HG02884 (cell line): Measurements from ENCODE around the gene ECT2.
"Not testable (repeated sequence)": the region's sequence is repeated elsewhere in the genome, so short reads cannot be mapped to it uniquely, and the experiment has no call there.

Source experiments
- ATAC-seq: cut with Tn5 transposase; IDR thresholded peaks from one replicate; pipeline ENCODE4 v1.9.1; 2021; ENCODE audit warnings: mild to moderate bottlenecking, moderate library complexity; ENCODE audit not compliant: unreplicated experiment

ECT2 gene

GRCh38 chr3:172739462-172739861 is 11.1 kb upstream of the ECT2 start:
- ATAC-seq, result no peak

- no peak for ATAC-seq
These were observed 4.1 kb upstream of the ECT2 start for GRCh38 chr3:172746475-172746874.

- ATAC-seq, result no peak
These were observed 1.1 kb upstream of the ECT2 start for GRCh38 chr3:172749230-172749965.

GRCh38 chr3:172750069-172750367 is 508 bp upstream of the ECT2 start:
- ATAC-seq, result no peak

- ATAC-seq, result peak; percentile 4
These were observed 714 bp downstream of the ECT2 start for GRCh38 chr3:172751175-172751704.

GRCh38 chr3:172752651-172753050 is 2.1 kb downstream of the ECT2 start:
- ATAC-seq, result no peak

- no peak for ATAC-seq
These were observed 2.6 kb downstream of the ECT2 start for GRCh38 chr3:172753125-172753524.

GRCh38 chr3:172760416-172760815 is 9.9 kb downstream of the ECT2 start:
- not testable (repeated sequence) for ATAC-seq

- no peak for ATAC-seq
These were observed 15.7 kb downstream of the ECT2 start for GRCh38 chr3:172766241-172766640.

- no peak for ATAC-seq
These were observed 16.3 kb downstream of the ECT2 start for GRCh38 chr3:172766718-172767405.

GRCh38 chr3:172770382-172770781 is 19.9 kb downstream of the ECT2 start:
- no peak for ATAC-seq

GRCh38 chr3:172771672-172772071 is 21.1 kb downstream of the ECT2 start:
- ATAC-seq, result no peak

GRCh38 chr3:172776049-172776717 is 25.7 kb downstream of the ECT2 start:
- ATAC-seq, result no peak

- no peak for ATAC-seq
These were observed 27.4 kb downstream of the ECT2 start for GRCh38 chr3:172777901-172778300.

GRCh38 chr3:172782235-172782634 is 31.7 kb downstream of the ECT2 start:
- no peak for ATAC-seq

GRCh38 chr3:172786036-172786435 is 35.5 kb downstream of the ECT2 start:
- ATAC-seq, result no peak

GRCh38 chr3:172787019-172787418 is 36.5 kb downstream of the ECT2 start:
- no peak for ATAC-seq

- ATAC-seq, result no peak
These were observed 37.2 kb downstream of the ECT2 start for GRCh38 chr3:172787746-172788145.

- ATAC-seq, result no peak
These were observed 48.7 kb downstream of the ECT2 start for GRCh38 chr3:172799246-172799645.

- ATAC-seq, result no peak
These were observed 49.6 kb downstream of the ECT2 start for GRCh38 chr3:172800156-172800555.

- ATAC-seq, result no peak
These were observed 53.0 kb downstream of the ECT2 start for GRCh38 chr3:172803489-172803888.

GRCh38 chr3:172804323-172804722 is 53.8 kb downstream of the ECT2 start:
- ATAC-seq, result no peak
